HEK293 (cell line): ENCODE results near the gene RASAL2.

Source experiments
- CTCF ChIA-PET: fragments of 350-600 bp; formaldehyde crosslinking; extraction: SDS; loops from one replicate; lab custom pipeline; 2021; ENCODE audit warnings: antibody characterized with exemption; lab: Yijun Ruan, JAX
- POLR2A ChIA-PET: fragments of 300-600 bp; formaldehyde crosslinking; extraction: SDS; loops from one replicate; lab custom pipeline; 2020; ENCODE audit warnings: antibody characterized with exemption, inconsistent platforms; lab: Yijun Ruan, JAX
- H3K27ac ChIP-seq: fragments of 200-500 bp; sonication (Bioruptor generic); 2 replicates; pipeline ENCODE4 v1.5.1; 2014; ENCODE audit warnings: low read depth, low read length, control low read depth, inconsistent platforms; ENCODE audit errors: extremely low read depth
- H3K36me3 ChIP-seq, 2 experiments: fragments of 200-500 bp in 1 of 2; sonication (Bioruptor generic) in 1 of 2; 1 replicate in 1 of 2; 2 replicates in 1 of 2; pipeline ENCODE4 v1.5.1; 2014 to 2017; ENCODE audit warnings: inconsistent platforms in 2 of 2, low read length in 2 of 2; ENCODE audit not compliant: control insufficient read depth in 2 of 2, insufficient read depth in 1 of 2
- H3K4me1 ChIP-seq: fragments of 200-500 bp; sonication (Bioruptor generic); 2 replicates; pipeline ENCODE4 v1.5.1; 2014; ENCODE audit warnings: mild to moderate bottlenecking, low read length, inconsistent platforms; ENCODE audit not compliant: control insufficient read depth, insufficient read depth
- H3K4me3 ChIP-seq: 2 replicates; pipeline ENCODE4 v1.5.1; 2011; ENCODE audit warnings: low read depth, mild to moderate bottlenecking, control low read depth, low read length, moderate library complexity
- H3K9me3 ChIP-seq: fragments of 200-500 bp; sonication (Bioruptor generic); 2 replicates; pipeline ENCODE4 v1.5.1; 2014; ENCODE audit warnings: low read depth, low read length, inconsistent platforms; ENCODE audit not compliant: control insufficient read depth, insufficient read depth
- GLIS2 ChIP-seq: fragments of 450-650 bp; formaldehyde crosslinking; IDR thresholded peaks from 2 replicates; pipeline ENCODE4 v1.5.1; 2016; ENCODE audit warnings: missing biosample characterization, missing genetic modification characterization
- HOXD13 ChIP-seq: sonication (generic); formaldehyde crosslinking; IDR thresholded peaks from 2 replicates; pipeline ENCODE4 v1.8.0; 2022; ENCODE audit warnings: missing genetic modification reagents, borderline replicate concordance
- OVOL3 ChIP-seq: fragments of 450-650 bp; formaldehyde crosslinking; IDR thresholded peaks from 2 replicates; pipeline ENCODE4 v1.5.1; 2016; ENCODE audit warnings: missing biosample characterization, missing genetic modification characterization
- ZIC2 ChIP-seq: fragments of 450-650 bp; formaldehyde crosslinking; IDR thresholded peaks from 2 replicates; pipeline ENCODE4 v1.5.1; 2016; ENCODE audit warnings: missing biosample characterization, missing genetic modification characterization
- ZNF132 ChIP-seq: fragments of 450-650 bp; formaldehyde crosslinking; IDR thresholded peaks from 2 replicates; pipeline ENCODE4 v1.5.1; 2017; ENCODE audit warnings: missing biosample characterization, missing genetic modification characterization, borderline replicate concordance
- ZNF175 ChIP-seq: fragments of 450-650 bp; formaldehyde crosslinking; IDR thresholded peaks from 2 replicates; pipeline ENCODE4 v1.5.1; 2016; ENCODE audit warnings: missing biosample characterization, missing genetic modification characterization
- ZNF19 ChIP-seq: fragments of 450-650 bp; formaldehyde crosslinking; IDR thresholded peaks from 2 replicates; pipeline ENCODE4; 2016; ENCODE audit warnings: missing biosample characterization, missing genetic modification characterization, low read depth
- ZNF239 ChIP-seq: fragments of 450-650 bp; formaldehyde crosslinking; IDR thresholded peaks from 2 replicates; pipeline ENCODE4 v1.5.1; 2016; ENCODE audit warnings: missing biosample characterization, missing genetic modification characterization
- ZNF433 ChIP-seq: fragments of 450-650 bp; formaldehyde crosslinking; IDR thresholded peaks from 2 replicates; pipeline ENCODE4 v1.5.1; 2016; ENCODE audit warnings: missing biosample characterization, missing genetic modification characterization, low read depth
- ZNF510 ChIP-seq: fragments of 450-650 bp; formaldehyde crosslinking; IDR thresholded peaks from 2 replicates; pipeline ENCODE4 v1.5.1; 2018; ENCODE audit warnings: mild to moderate bottlenecking, missing genetic modification characterization, missing biosample characterization; ENCODE audit not compliant: insufficient replicate concordance
- ZNF623 ChIP-seq: fragments of 450-650 bp; formaldehyde crosslinking; IDR thresholded peaks from 2 replicates; pipeline ENCODE4 v1.5.1; 2016; ENCODE audit warnings: missing biosample characterization, missing genetic modification characterization
- ZNF626 ChIP-seq: fragments of 450-650 bp; sonication (Bioruptor Pico); formaldehyde crosslinking; IDR thresholded peaks from 2 replicates; pipeline ENCODE4 v1.5.1; 2018; ENCODE audit warnings: missing biosample characterization, missing genetic modification characterization, inconsistent platforms
- ZNF629 ChIP-seq: fragments of 450-650 bp; formaldehyde crosslinking; IDR thresholded peaks from 2 replicates; pipeline ENCODE4 v1.5.1; 2017; ENCODE audit warnings: missing biosample characterization, missing genetic modification characterization
- ZNF785 ChIP-seq: fragments of 450-650 bp; formaldehyde crosslinking; IDR thresholded peaks from 2 replicates; pipeline ENCODE4 v1.5.1; 2016; ENCODE audit warnings: missing biosample characterization, missing genetic modification characterization
- TF ChIP-seq, protein P1 (sequence below): fragments of 450-650 bp; formaldehyde crosslinking; IDR thresholded peaks from 2 replicates; pipeline ENCODE4 v1.5.1; 2016; ENCODE audit warnings: missing biosample characterization, missing genetic modification characterization, borderline replicate concordance
- TF ChIP-seq, protein P2 (sequence below): fragments of 450-650 bp; formaldehyde crosslinking; IDR thresholded peaks from 2 replicates; pipeline ENCODE4 v1.5.1; 2016; ENCODE audit warnings: missing biosample characterization, missing genetic modification characterization
- TF ChIP-seq, protein P3 (sequence below): fragments of 450-650 bp; formaldehyde crosslinking; IDR thresholded peaks from 2 replicates; pipeline ENCODE4 v1.5.1; 2016; ENCODE audit warnings: missing biosample characterization, missing genetic modification characterization, low read depth
- TF ChIP-seq, protein P4 (sequence below): fragments of 450-650 bp; IDR thresholded peaks from 2 replicates; pipeline ENCODE4 v1.5.1; 2018; ENCODE audit warnings: missing biosample characterization, missing genetic modification characterization
- TF ChIP-seq, protein P5 (sequence below): fragments of 450-650 bp; formaldehyde crosslinking; IDR thresholded peaks from 2 replicates; pipeline ENCODE4 v1.5.1; 2016; ENCODE audit warnings: missing biosample characterization, missing genetic modification characterization, low read depth

RASAL2 gene

DNA sequence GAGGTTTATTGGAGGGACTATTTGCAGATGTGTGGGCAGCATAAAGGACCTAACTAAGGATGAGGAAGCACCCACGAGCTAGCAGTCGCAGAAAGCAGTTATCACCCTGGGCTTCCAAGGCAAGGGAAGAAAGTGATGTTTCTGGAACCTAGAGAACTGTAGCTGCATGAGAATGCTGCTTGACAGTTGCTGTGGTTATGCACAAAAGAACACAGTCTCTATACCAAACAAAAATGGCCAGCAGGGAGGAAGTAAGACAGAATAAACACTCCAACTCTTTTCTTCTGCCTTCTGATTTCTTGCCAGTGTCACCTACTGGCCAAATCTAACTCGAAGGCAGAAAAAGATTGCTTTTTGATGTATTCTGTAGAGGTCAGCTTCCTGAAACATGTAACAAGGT, 190.2 kb downstream of the RASAL2 start (continued):
- TF ChIP-seq, protein P1, sequence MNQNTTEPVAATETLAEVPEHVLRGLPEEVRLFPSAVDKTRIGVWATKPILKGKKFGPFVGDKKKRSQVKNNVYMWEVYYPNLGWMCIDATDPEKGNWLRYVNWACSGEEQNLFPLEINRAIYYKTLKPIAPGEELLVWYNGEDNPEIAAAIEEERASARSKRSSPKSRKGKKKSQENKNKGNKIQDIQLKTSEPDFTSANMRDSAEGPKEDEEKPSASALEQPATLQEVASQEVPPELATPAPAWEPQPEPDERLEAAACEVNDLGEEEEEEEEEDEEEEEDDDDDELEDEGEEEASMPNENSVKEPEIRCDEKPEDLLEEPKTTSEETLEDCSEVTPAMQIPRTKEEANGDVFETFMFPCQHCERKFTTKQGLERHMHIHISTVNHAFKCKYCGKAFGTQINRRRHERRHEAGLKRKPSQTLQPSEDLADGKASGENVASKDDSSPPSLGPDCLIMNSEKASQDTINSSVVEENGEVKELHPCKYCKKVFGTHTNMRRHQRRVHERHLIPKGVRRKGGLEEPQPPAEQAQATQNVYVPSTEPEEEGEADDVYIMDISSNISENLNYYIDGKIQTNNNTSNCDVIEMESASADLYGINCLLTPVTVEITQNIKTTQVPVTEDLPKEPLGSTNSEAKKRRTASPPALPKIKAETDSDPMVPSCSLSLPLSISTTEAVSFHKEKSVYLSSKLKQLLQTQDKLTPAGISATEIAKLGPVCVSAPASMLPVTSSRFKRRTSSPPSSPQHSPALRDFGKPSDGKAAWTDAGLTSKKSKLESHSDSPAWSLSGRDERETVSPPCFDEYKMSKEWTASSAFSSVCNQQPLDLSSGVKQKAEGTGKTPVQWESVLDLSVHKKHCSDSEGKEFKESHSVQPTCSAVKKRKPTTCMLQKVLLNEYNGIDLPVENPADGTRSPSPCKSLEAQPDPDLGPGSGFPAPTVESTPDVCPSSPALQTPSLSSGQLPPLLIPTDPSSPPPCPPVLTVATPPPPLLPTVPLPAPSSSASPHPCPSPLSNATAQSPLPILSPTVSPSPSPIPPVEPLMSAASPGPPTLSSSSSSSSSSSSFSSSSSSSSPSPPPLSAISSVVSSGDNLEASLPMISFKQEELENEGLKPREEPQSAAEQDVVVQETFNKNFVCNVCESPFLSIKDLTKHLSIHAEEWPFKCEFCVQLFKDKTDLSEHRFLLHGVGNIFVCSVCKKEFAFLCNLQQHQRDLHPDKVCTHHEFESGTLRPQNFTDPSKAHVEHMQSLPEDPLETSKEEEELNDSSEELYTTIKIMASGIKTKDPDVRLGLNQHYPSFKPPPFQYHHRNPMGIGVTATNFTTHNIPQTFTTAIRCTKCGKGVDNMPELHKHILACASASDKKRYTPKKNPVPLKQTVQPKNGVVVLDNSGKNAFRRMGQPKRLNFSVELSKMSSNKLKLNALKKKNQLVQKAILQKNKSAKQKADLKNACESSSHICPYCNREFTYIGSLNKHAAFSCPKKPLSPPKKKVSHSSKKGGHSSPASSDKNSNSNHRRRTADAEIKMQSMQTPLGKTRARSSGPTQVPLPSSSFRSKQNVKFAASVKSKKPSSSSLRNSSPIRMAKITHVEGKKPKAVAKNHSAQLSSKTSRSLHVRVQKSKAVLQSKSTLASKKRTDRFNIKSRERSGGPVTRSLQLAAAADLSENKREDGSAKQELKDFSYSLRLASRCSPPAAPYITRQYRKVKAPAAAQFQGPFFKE (tag by site-specific recombination): no peak

DNA sequence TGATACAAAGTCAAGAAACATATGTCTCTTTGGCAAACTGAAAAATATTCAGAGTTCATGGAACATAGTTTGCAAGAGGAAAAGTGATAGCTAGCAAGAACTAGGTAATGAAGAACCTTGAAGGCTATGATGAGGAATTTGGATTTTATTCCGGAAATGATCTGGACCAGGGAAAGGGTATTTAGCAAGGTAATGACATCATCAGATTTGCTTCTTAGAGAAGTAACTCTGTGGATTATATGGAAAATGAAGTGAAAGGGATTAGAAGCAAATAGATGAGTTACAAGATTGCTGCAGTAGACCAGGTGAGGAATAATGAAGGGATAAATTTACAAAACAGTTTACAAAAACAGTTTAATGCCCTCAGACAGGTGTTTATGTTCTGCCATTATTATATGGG, 197.3 kb downstream of the RASAL2 start:
- ChIA-PET POLR2A (no interaction called here), CTCF (interaction anchor here (0.7 to 1.2 kb wide), 2 partner anchors 9 to 211 kb away, joined by 3 to 5 read pairs; no protein-coding TSS in a partner anchor)
- H3K4me1 ChIP-seq: 0 out of 2 replicates have a peak, but pooled peaks cover 3% of the 10 kb centered on the region
- no peaks in the 10 kb centered on the region for H3K9me3 ChIP-seq
- H3K4me3 ChIP-seq: no peak overlapping the region
- H3K36me3 ChIP-seq: no peaks in the 10 kb centered on the region
- H3K27ac ChIP-seq: no peak overlapping the region
- TF ChIP-seq ZIC2 (tag by site-specific recombination) (no peak), ZNF175 (no peak), ZNF629 (tag by site-specific recombination) (no peak), GLIS2 (no peak), OVOL3 (tag by site-specific recombination) (no peak)
- TF ChIP-seq, protein P2, sequence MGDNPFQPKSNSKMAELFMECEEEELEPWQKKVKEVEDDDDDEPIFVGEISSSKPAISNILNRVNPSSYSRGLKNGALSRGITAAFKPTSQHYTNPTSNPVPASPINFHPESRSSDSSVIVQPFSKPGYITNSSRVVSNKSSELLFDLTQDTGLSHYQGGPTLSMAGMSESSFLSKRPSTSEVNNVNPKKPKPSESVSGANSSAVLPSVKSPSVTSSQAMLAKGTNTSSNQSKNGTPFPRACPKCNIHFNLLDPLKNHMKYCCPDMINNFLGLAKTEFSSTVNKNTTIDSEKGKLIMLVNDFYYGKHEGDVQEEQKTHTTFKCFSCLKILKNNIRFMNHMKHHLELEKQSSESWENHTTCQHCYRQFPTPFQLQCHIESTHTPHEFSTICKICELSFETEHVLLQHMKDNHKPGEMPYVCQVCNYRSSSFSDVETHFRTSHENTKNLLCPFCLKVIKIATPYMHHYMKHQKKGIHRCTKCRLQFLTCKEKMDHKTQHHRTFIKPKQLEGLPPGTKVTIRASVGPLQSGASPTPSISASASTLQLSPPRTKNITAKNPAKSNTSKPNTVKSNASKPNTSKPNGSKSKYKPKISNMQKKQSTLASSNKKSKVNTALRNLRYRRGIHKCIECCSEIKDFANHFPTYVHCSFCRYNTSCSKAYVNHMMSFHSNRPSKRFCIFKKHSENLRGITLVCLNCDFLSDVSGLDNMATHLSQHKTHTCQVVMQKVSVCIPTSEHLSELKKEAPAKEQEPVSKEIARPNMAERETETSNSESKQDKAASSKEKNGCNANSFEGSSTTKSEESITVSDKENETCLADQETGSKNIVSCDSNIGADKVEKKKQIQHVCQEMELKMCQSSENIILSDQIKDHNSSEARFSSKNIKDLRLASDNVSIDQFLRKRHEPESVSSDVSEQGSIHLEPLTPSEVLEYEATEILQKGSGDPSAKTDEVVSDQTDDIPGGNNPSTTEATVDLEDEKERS (tag by site-specific recombination): no peak
- TF ChIP-seq, protein P3, sequence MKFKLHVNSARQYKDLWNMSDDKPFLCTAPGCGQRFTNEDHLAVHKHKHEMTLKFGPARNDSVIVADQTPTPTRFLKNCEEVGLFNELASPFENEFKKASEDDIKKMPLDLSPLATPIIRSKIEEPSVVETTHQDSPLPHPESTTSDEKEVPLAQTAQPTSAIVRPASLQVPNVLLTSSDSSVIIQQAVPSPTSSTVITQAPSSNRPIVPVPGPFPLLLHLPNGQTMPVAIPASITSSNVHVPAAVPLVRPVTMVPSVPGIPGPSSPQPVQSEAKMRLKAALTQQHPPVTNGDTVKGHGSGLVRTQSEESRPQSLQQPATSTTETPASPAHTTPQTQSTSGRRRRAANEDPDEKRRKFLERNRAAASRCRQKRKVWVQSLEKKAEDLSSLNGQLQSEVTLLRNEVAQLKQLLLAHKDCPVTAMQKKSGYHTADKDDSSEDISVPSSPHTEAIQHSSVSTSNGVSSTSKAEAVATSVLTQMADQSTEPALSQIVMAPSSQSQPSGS (tag by site-specific recombination): peak; percentile 79

DNA sequence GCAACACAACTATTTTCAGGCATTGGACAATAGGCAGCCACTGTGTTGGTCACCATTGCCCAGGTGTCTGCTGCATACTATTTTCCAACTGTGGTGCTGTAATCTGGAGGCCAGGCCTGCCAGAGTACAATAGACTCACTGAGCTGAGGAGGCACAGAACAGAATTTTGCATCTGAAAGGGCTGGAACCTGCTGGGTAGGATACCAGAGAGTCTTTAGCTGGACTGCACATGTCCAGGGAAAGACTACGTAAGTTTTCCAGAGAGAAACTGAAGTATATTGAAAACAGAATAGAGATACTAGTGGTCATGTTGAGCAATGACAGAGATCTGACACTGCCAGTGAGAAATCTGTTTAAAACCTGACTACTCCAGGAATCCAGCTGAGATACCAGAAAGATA, 200.8 kb downstream of the RASAL2 start:
- ChIA-PET CTCF (interaction anchor here (0.8 to 3.0 kb wide), 3 partner anchors 12 to 263 kb away, joined by 3 to 14 read pairs (median 4); no protein-coding TSS in a partner anchor), POLR2A (no interaction called here)
- H3K4me3 ChIP-seq: no peak overlapping the region
- no peaks in the 10 kb centered on the region for H3K9me3 ChIP-seq
- H3K27ac ChIP-seq: no peak overlapping the region
- 0 out of 2 replicates have a peak, but pooled peaks cover 3% of the 10 kb centered on the region for H3K4me1 ChIP-seq
- H3K36me3 ChIP-seq: no peaks in the 10 kb centered on the region
- TF ChIP-seq ZNF510 (tag by site-specific recombination) (no peak), ZNF19 (tag by site-specific recombination) (no peak), HOXD13 (no peak), ZNF132 (tag by site-specific recombination) (no peak), ZNF623 (tag by site-specific recombination) (no peak), ZNF785 (tag by site-specific recombination) (no peak), ZNF433 (tag by site-specific recombination) (no peak), ZNF626 (tag by site-specific recombination) (no peak), ZNF239 (tag by site-specific recombination) (no peak)
- TF ChIP-seq, protein P4, sequence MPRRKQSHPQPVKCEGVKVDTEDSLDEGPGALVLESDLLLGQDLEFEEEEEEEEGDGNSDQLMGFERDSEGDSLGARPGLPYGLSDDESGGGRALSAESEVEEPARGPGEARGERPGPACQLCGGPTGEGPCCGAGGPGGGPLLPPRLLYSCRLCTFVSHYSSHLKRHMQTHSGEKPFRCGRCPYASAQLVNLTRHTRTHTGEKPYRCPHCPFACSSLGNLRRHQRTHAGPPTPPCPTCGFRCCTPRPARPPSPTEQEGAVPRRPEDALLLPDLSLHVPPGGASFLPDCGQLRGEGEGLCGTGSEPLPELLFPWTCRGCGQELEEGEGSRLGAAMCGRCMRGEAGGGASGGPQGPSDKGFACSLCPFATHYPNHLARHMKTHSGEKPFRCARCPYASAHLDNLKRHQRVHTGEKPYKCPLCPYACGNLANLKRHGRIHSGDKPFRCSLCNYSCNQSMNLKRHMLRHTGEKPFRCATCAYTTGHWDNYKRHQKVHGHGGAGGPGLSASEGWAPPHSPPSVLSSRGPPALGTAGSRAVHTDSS (tag by site-specific recombination): no peak
- TF ChIP-seq, protein P5, sequence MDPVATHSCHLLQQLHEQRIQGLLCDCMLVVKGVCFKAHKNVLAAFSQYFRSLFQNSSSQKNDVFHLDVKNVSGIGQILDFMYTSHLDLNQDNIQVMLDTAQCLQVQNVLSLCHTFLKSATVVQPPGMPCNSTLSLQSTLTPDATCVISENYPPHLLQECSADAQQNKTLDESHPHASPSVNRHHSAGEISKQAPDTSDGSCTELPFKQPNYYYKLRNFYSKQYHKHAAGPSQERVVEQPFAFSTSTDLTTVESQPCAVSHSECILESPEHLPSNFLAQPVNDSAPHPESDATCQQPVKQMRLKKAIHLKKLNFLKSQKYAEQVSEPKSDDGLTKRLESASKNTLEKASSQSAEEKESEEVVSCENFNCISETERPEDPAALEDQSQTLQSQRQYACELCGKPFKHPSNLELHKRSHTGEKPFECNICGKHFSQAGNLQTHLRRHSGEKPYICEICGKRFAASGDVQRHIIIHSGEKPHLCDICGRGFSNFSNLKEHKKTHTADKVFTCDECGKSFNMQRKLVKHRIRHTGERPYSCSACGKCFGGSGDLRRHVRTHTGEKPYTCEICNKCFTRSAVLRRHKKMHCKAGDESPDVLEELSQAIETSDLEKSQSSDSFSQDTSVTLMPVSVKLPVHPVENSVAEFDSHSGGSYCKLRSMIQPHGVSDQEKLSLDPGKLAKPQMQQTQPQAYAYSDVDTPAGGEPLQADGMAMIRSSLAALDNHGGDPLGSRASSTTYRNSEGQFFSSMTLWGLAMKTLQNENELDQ (tag by site-specific recombination): no peak
